NCI-H1417 (cell line): ENCODE data around the gene PAIP1.
A peak's percentile ranks its signal among the peaks of the same experiment; 100 is the strongest.
"Not testable (repeated sequence)": the region's sequence is repeated elsewhere in the genome, so short reads cannot be mapped to it uniquely, and the experiment has no call there.

ENCODE experiments used
- DNase-seq, 3 experiments: peaks; one replicate each; lab custom pipeline; 2025; lab: John Stamatoyannopoulos, UW

The PAIP1 gene, protein sequence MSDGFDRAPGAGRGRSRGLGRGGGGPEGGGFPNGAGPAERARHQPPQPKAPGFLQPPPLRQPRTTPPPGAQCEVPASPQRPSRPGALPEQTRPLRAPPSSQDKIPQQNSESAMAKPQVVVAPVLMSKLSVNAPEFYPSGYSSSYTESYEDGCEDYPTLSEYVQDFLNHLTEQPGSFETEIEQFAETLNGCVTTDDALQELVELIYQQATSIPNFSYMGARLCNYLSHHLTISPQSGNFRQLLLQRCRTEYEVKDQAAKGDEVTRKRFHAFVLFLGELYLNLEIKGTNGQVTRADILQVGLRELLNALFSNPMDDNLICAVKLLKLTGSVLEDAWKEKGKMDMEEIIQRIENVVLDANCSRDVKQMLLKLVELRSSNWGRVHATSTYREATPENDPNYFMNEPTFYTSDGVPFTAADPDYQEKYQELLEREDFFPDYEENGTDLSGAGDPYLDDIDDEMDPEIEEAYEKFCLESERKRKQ

DNA sequence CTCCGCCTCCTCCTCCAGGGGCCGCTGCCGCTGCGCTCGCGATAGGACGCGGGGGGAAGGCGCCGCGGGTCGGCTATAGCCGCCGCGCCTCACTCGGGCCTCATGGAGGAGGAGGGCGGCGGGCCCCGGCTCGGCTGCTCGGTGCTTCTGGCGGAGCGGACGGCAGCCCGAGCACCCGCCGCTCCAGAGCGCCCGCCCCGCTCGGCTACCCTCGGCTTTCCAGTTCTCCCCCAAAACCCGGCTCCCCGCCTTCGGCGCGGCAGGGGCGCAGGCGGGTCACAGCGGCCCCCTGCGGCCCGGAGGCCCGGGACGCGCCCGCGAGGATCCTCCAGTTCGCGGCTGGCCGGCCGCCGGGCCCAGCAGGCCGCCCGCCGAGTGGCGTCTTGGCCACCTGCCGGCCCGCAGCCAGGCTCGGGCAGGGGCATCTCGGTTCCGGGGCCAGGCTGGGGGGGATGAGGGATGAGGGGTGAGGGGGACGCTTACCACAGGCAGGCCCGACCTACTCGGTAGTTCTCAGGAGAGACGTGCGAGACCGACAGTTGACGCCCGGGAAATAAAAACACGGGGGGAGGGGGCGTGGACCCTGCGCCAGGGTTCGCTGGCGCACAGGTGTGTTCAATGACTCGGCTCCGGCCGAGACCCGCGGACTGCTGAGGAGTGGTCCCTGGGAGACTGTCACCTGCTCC is at the start of gene PAIP1:
PAIP1 (minus strand) TSS at position 221 of the 686 bp plus-strand sequence. CDS start 231 bp downstream, outside the sequence.
- peak; percentile 94 to 98 (median 96) for DNase-seq

DNA sequence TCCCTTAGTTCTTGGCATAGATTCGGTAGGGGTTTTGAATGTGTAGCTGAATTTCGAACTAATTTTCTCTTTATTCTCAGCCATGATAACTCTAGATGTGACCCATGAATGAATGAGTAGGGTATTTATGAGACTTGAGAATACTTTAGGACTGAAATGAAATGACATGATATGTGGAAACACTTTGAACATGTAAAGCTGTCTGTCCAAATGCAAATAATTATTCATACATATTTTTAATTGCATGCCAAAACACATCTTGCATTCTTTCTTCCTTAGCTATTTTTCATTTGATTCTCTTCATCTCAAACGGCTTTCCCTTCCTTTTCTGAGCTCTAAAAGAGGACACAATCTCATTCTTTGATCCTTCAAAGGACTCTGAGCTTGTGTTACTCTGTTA is 49.5 kb upstream of the PAIP1 start:
- DNase-seq, result no peak

DNA sequence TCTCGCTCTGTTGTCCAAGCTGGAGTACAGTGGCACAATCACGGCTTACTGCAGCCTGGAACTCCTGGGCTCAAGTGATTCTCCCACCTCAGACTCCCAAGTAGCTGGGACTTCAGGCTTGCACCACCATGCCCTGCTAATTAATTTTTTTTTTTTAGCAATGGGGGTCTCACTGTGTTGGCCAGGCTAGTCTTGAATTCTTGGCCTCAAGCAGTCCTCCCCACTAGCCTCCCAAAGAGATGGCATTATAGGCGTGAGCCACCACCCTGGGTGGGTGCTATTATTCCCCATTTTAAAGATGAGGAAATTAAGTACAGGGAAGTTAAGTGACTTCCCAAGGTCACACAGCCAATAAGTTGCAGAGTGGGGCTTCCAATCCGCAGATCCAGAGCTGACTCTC is 47.8 kb upstream of the PAIP1 start:
- no peak for DNase-seq

DNA sequence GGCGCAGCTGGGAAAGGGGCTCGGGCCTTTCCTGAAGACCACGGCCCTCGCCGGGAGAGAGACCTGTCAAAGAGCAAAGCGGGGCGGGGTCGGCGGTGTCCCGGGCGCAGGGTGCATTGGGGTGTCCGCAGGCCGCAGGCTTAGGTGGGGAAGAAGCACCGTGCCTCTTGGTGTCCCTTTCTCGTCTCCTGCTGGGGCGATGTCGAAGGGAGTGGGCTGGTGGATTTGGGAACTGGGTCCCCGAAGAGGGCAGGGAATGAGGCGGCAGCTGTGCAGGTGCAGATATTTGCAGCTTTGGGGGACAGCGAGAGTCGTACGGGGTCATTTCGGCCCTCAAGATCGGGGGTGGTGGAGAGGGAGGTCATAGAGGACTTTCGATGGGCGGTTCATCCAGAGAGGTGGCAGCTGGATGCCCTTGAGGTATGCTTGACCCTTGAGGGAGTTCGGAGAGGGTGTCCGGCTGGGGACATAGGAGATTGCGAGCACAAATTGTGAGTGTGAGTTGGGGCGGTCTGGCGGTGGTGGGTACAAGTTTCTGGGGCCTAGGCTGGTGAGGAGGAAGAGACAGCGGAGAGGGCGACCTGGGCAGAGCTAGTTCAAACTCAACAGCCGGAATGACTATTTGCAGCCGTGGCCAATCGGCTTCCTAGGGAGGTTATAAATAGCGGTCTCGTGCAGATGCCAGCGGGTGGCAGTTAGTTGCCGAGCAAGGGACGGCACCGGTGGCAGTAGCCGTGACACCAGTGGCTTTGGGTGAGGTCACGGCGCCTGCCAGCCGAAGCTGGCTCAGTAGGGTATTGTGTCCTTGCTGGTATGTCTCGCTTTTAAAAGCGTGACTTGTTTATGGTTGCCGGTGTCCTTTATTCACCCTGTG is 46.7 kb upstream of the PAIP1 start:
- peak; percentile 87 to 94 (median 92) for DNase-seq

DNA sequence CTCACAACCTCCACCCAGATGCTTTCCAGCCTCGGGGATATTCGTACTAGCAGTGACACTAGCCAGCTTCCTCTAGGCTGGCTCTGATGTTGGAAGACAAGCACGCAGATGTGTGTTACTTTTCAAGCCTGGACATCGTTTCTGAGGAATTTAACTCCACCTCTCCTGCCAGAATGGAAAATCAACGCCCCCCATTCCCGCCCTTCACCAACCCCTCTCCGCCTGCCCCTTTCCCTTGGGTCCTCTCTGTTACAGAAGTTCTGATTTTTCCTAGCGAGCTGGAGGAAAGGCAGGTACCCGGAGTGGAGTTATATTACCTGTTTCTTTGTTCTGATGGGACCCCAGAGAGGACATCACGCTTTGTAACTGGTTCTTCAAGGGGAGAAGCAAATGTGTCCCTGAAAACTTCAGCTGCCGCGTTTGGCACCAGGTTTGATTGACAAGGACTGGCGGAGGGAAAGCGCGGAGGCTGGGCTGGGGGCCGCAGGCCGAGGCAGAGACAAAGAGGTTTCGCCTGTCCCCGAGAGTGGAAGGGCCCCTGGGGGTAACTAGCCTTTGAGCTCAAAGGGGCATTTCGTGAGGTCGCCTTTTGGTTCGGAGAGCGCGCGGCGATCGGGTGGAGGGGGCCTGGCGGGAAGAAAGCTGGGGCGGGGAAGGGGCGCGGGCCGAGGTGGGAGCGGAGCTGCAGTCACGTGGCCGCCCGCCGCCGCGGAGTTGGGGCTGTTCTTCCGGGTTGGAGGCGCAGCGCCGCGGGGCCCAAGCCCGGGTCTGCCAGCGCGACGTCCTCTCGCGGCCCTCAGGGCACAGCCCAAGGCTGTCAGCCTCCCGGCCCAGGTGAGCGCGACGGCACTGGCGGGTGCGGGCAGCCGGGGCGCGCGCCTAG is 45.8 kb upstream of the PAIP1 start, which contains the start of gene NNT:
NNT (plus strand) TSS at position 720 of the 883 bp plus-strand sequence. CDS start 6,016 bp downstream, outside the sequence.
- peak; percentile 82 to 93 (median 92) for DNase-seq

DNA sequence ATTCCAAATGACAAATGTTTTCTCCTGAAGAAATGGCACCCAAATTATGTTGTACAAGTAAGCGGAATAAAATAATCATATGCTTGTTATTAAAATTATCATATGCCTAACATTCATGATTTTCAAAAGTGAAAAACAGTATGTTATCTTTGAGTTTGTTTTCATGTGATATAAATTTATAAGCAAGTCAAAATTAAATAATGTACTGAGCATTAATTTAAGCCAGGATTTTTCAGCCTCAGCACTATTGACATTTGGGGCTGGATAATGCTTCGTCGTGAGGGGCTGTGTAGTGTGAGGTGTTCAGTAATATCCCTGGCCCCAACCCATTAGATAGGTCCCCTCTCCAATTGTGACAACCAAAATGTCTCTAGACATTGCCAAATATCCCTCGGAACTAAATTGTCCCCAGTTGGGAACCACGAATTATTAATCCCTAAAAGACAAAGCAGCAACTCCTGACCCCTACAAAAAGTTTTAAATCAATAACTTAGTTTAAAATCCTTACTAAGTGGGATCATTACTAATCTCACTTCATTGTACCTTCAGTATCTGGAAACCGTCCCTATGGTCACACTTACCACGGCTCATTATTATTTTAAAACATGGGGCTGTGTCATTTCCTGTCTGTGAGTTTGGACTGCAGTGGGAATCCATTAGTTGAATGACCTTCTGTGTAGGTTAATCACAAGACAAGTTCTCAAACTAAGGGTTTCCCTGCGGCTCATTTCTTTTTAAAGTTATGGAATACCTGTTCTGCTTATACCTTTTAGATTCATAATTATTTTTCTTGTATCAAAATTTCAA is 44.8 kb upstream of the PAIP1 start:
- DNase-seq, result peak; percentile 21 to 68 (median 21)

DNA sequence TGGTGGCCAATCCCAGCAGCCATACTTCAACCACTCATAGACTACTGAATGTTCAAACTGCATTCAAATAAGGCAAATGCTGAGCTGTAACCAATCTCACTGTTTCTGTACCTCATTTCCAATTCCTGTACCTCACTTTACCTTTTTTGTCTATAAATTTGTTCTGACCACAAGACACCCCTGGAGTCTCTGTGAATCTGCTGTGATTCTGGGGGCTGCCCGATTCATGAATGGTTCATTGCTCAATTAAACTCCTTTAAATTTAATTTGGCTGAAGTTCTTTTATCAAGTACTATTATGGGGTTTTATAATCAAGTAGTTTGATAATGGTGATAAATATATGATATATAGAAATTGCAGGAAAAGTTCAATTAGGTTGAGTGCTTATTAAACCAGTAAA is 42.0 kb upstream of the PAIP1 start:
- DNase-seq, result not testable (repeated sequence)

DNA sequence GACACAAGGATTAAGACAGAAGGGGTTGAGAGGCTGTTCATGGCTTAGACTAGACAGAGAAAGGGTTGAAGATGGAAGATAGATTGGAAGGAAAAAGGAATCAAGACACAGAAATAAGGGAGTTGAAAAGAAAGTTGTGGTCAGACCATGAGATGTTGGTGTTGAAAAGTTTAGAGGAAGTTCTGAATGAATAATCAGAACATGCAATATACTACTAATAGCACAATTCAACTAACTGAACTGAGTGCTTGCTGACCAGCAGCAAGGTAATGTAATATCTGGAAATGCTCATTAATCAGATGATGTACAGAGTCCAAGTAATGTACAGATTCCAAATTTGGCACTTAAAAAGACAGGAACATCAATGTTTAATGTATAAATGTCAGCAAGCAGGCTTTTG is 35.5 kb upstream of the PAIP1 start:
- DNase-seq, result no peak

DNA sequence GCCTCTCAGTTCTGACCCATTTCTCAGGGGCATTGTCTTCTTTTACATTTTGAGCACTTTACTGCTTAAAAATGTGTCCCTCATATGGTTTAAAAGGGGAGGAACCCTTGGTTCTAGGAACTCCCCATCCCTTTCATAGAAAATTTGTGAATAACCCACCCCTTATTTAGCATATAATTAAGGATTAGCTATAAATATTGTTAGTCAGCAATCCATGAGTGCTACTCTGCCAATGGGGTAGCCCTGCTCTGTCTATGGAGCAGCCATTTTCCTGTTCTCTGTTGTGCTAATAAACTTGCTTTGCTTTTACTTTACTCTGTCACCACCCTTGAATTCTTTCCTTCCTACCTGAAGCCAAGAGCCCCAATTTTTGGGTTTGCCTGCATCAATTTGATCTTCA is 33.8 kb upstream of the PAIP1 start:
- DNase-seq, result no peak

DNA sequence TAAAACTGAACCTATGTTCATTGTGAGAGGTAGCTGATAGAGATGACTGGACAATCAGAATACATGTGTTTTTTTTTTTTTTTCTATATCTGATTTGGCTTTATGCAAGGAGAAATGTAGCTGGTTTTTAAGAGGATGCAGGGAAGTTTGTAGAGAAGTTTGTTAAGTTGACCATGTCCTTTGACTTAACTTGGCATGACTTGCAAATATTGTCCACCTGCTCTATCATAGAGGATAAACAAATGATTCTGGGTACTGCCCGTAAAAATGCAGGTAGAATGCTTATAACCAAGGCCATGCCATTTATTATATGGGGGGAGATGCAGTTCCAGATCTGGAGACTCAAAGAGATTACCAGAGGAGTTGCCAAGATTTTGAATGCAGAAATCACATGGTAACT is 32.4 kb upstream of the PAIP1 start:
- no peak for DNase-seq

DNA sequence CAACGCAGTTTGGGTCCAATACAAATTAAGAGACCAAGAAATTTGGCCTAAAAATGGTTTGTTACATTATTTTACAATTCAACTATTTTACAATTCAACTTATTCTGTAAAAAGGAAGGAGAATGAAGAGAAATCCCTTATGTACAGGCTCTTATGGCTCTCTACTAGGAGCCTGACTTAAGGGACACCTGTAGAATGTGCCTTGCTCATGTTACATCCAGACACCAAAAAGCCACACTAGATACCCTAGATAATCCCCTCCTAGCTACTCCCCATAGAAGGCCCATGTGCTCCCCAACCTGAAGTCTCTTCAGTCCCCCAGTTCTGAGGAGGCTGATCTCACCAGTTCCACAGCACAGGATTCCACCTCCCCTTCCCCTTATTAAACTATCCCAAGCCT is 32.0 kb upstream of the PAIP1 start:
- no peak for DNase-seq

DNA sequence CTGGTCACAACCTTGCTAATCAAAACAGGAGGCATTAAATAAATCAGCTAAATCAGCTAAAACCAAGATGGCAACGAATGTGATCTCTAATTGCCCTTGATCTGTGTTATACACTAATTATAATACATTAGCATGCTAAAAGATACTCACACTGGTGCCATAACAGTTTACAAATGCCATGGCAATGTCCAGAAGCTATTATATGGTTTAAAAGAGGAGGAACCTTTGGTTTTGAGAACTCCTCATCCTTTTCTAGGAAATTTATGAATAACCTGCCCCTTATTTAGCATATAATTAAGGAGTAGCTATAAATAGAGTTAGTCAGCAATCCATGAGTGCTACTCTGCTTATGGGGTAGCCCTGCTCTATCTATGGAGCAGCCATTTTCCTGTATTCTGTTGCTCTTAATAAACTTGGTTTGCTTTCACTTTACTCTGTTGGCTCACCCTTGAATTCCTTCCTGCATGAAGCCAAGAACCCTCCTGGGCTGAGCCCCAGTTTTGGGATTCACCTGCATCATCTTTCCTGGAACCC is 27.4 kb upstream of the PAIP1 start:
- DNase-seq, result no peak

DNA sequence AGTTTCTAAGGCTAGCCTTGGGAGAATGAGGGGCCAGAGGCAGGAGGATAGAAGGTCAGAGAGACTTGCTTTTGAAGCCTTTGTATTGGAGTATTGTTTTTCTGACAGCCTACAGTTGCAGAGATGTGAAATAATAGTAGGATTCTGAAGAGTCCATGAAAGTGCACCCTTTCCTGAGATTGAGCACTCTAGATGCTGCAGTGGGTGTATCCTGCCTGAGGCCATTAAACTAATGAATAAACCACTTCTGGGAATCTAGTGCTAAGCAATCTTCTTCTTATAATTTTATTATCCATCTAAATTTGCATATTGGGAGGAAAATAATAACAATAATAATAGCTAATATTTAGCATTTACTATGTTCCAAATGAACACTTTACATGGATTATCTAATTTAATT is 26.8 kb upstream of the PAIP1 start:
- no peak for DNase-seq

DNA sequence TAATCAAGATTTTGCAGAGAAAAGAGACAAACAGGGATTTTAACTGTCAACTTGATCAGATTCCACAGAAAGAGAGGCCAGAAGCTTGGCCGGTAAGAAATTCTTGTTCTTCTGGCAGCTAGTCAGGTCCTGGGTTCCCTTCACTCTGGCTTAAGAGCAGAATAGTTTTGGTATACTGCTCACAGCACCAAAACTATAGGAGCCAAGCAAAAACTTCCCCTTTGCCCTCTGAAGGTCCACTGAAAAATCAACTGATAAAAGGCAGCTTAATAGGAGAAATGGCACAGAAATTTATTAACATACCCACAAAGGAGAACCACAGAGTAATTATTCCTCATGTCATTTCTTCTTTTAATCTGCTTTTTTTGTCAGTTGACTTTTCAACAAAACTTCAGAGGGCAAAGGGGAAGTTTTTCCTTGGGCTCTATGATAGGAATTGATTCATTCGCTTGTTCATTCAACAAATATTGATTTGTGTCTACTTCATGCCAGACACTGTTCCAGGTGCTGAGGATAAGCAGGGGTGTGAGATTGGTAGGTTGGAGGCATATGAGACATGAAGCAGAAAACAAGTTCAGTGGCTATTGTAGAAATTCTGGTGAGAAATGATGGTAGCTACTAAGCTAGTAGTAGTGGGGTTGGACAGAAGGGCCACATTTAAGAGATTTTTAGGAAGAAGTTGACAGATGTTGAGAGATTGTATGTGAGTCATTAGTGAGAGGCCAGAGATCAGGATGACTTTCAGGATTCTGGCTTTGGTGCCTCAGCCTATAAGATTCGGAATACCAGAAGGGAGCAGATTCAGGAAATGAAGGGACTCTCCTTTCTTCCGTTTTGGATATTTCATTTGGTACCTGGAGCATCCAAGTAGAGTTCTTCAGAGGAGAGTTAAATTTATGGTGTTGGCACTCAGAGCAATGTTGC is 25.5 kb upstream of the PAIP1 start:
- DNase-seq, result no peak

DNA sequence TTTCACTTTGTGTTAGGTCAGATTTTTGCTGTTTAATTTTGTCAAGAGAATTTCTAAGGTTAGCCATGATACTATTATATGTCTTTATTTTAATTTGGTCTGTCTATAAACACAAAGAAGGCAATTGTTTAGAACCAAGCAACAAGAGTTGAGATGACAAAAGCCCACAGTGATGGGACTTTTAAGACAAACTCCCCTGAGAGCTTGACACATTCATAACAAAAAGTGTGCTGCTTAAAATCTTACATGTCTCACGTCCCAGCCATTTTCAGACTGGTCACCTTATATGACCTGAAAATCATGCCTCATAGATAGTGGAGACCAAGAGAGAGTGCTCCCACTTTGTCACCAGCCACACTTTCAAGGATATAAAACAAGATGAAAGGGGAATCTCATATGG is 24.5 kb upstream of the PAIP1 start:
- no peak for DNase-seq

DNA sequence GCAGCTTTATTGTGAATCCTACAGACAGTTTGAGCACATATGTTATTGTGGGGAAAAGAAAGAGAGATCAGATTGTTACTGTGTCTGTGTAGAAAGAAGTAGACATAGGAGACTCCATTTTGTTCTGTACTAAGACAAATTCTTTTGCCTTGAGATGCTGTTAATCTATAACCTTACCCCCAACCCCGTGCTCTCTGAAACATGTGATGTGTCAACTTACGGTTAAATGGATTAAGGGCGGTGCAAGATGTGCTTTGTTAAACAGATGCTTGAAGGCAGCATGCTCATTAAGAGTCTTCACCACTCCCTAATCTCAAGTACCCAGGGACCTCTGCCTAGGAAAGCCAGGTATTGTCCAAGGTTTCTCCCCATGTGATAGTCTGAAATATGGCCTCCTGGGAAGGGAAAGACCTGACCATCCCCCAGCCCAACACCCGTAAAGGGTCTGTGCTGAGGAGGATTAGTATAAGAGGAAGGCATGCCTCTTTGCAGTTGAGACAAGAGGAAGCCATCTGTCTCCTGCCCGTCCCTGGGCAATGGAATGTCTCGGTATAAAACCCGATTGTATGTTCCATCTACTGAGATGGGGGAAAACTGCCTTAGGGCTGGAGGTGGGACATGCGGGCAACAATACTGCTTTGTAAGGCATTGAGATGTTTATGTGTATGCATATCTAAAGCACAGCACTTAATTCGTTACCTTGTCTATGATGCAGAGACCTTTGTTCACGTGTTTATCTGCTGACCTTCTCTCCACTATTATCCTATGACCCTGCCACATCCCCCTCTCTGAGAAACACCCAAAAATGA is 23.7 kb upstream of the PAIP1 start:
- peak in 1 of 3 experiments; percentile 37 for DNase-seq

DNA sequence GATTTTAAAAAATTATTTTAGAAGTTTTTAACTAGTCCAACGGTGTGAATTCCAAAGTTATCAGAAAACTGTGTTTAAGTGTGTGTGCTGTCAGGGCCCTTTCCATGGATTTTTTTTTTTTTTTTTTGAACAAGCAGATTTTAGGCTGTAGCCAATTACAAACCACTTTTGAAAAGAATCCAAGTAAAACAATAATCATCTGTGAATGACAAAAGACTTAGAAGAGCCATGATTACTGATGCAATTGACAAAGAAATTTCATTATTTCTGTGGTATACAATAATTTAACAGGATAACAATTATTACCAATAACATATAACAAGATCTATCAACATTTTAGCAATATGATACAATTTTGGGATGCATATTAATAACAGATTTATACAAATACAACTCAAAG is 16.2 kb upstream of the PAIP1 start:
- peak in 1 of 3 experiments; percentile 10 for DNase-seq

DNA sequence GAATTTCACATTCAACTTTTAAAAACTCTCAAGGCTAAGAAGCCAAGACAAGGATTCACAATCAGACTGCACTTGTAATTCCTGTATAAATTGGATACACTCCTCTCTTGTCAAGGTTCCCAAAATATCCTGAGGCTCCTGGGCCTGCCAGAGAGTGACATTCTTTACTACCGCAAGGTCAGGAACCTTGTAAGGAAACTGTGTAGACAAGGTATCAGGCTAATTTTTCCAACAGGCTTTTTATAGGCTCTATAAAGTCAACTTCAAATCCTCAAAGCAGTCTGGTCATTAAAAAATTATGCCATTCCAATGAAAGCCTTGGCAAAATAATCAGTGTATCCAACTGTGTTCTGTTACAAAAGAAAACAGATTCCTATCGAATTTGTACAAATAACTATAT is 15.5 kb upstream of the PAIP1 start:
- no peak for DNase-seq
